ENCODE results near the gene CARS2. TPM values are rescaled to one million over a fixed set of nuclear protein-coding genes. Genes with fewer than 3 reads are reported as not detected.

Gene CARS2
- total RNA-seq, 1 experiment from 2014 or later: 52.9 TPM

GRCh38 chr13:110684388-110685056, 21.4 kb downstream of the CARS2 start:
- intact Hi-C loops (cut with micrococcal nuclease): loop anchor here (5.0 kb wide), 1 partner anchor 133 kb away; no protein-coding TSS in a partner anchor

GRCh38 chr13:110683921-110684320, 22.0 kb downstream of the CARS2 start:
- Histone ChIP-seq H3K79me2 (ENCODE audit: insufficient read depth, low read length) (0 out of 2 replicates have a peak, but pooled peaks cover 4% of the 10 kb centered on the region), H3K27ac (ENCODE audit: low read depth, low read length) (no peak overlapping the region), H4K20me1 (ENCODE audit: insufficient read depth) (no peaks in the 10 kb centered on the region), H2AFZ (ENCODE audit: low read depth, low read length, poor library complexity, severe bottlenecking) (no peak overlapping the region), H3K36me3 (ENCODE audit: control insufficient read depth in 1 of 2, insufficient read depth in 2 of 2, low read length in 2 of 2) (peaks cover 20 to 40% of the 10 kb centered on the region in 2 experiments), H3K9ac (ENCODE audit: low read length) (no peak overlapping the region), H3K27me3 (ENCODE audit: insufficient read depth, low read length) (no peaks in the 10 kb centered on the region), H3K9me2 (ENCODE audit: insufficient read depth) (no peaks in the 10 kb centered on the region), H3K4me2 (ENCODE audit: low read length) (no peak overlapping the region), H3K9me3 (ENCODE audit: control insufficient read depth in 1 of 2, insufficient read depth in 1 of 2, low read depth in 1 of 2, low read length in 2 of 2) (no peaks in the 10 kb centered on the region), H3K4me3 (replicated peaks in 1 of 2; ENCODE audit: low read depth in 1 of 2, low read length in 2 of 2) (no peak overlapping the region), H3K4me1 (ENCODE audit: control insufficient read depth in 1 of 2, insufficient read depth in 2 of 2, low read length in 2 of 2) (no peaks in the 10 kb centered on the region)
- DNase-seq (ENCODE audit: low read depth, low spot score) (no peak), ATAC-seq (no peak)
- ChIA-PET RAD21 (ENCODE audit: low non-redundant PET in 1 of 2, low total read pairs in 2 of 2, uncharacterized antibody in 2 of 2, unreplicated experiment in 2 of 2) (no interaction called here), POLR2A (interaction anchor here (0.7 kb wide), 1 partner anchor 29 kb away, joined by 3 read pairs; no protein-coding TSS in a partner anchor), CTCF (interaction anchor here (1.5 kb wide), 1 partner anchor 231 kb away, joined by 3 read pairs; the partner anchor contains the start of gene ANKRD10)
- no TSS peak for BruUV-seq (replicated peaks)
- intact Hi-C loops (cut with micrococcal nuclease): loop anchor here (5.0 kb wide), 1 partner anchor 133 kb away; no protein-coding TSS in a partner anchor
- TF ChIP-seq CTCF (IDR thresholded peaks at IDR 0.05 in 2 of 3, conservative IDR thresholded peaks at IDR 0.05 in 1 of 3; ENCODE audit: borderline replicate concordance in 1 of 3, insufficient read depth in 1 of 3, low read depth in 2 of 3, low read length in 2 of 3): no peak
- TF ChIP-seq ZFX (IDR thresholded peaks at IDR 0.05): no peak
- TF ChIP-seq ZNF274 (IDR thresholded peaks at IDR 0.05; ENCODE audit: low read depth, low read length): no peak
- TF ChIP-seq SIN3A (IDR thresholded peaks at IDR 0.05; ENCODE audit: low read depth): no peak
- no peak for TF ChIP-seq ELF1 (IDR thresholded peaks at IDR 0.05; ENCODE audit: borderline replicate concordance, low read depth)
- no peak for TF ChIP-seq CEBPB (IDR thresholded peaks at IDR 0.05; ENCODE audit: low read depth)
- no peak for TF ChIP-seq JUND (IDR thresholded peaks at IDR 0.05)

More at GRCh38 chr13:110684388-110685056, 21.4 kb downstream of the CARS2 start:
- no peak for ATAC-seq
- ChIA-PET POLR2A (no interaction called here), RAD21 (ENCODE audit: low non-redundant PET in 1 of 2, low total read pairs in 2 of 2, uncharacterized antibody in 2 of 2, unreplicated experiment in 2 of 2) (no interaction called here), CTCF (interaction anchor here (1.5 kb wide), 1 partner anchor 231 kb away, joined by 3 read pairs; the partner anchor contains the start of gene ANKRD10)
- Histone ChIP-seq H2AFZ (ENCODE audit: low read depth, low read length, poor library complexity, severe bottlenecking) (no peak overlapping the region), H3K9me2 (ENCODE audit: insufficient read depth) (no peaks in the 10 kb centered on the region), H3K27me3 (ENCODE audit: insufficient read depth, low read length) (no peaks in the 10 kb centered on the region), H3K9ac (ENCODE audit: low read length) (no peak overlapping the region), H3K27ac (ENCODE audit: low read depth, low read length) (no peak overlapping the region), H4K20me1 (ENCODE audit: insufficient read depth) (no peaks in the 10 kb centered on the region), H3K4me1 (ENCODE audit: control insufficient read depth in 1 of 2, insufficient read depth in 2 of 2, low read length in 2 of 2) (no peaks in the 10 kb centered on the region), H3K4me2 (ENCODE audit: low read length) (no peak overlapping the region), H3K79me2 (ENCODE audit: insufficient read depth, low read length) (peaks cover 4% of the 10 kb centered on the region; the same call in 1 of the 2 replicates), H3K36me3 (ENCODE audit: control insufficient read depth in 1 of 2, insufficient read depth in 2 of 2, low read length in 2 of 2) (peaks cover 20 to 38% of the 10 kb centered on the region in 2 experiments), H3K9me3 (ENCODE audit: control insufficient read depth in 1 of 2, insufficient read depth in 1 of 2, low read depth in 1 of 2, low read length in 2 of 2) (no peaks in the 10 kb centered on the region), H3K4me3 (replicated peaks in 1 of 2; ENCODE audit: low read depth in 1 of 2, low read length in 2 of 2) (no peak overlapping the region)
- no peak for DNase-seq (ENCODE audit: low read depth, low spot score)
- TF ChIP-seq FOSL1 (IDR thresholded peaks at IDR 0.05; ENCODE audit: low read depth) (no peak), JUND (IDR thresholded peaks at IDR 0.05) (no peak), SRF (IDR thresholded peaks at IDR 0.05; ENCODE audit: low read depth) (no peak), EZH2phosphoT487 (IDR thresholded peaks at IDR 0.05; ENCODE audit: borderline replicate concordance) (no peak), CBX3 (IDR thresholded peaks at IDR 0.05; ENCODE audit: low read depth) (no peak)
- BruUV-seq (replicated peaks): no TSS peak

Data from HCT116 (cell line).